ENCODE results near the gene PGLYRP2.

DNA sequence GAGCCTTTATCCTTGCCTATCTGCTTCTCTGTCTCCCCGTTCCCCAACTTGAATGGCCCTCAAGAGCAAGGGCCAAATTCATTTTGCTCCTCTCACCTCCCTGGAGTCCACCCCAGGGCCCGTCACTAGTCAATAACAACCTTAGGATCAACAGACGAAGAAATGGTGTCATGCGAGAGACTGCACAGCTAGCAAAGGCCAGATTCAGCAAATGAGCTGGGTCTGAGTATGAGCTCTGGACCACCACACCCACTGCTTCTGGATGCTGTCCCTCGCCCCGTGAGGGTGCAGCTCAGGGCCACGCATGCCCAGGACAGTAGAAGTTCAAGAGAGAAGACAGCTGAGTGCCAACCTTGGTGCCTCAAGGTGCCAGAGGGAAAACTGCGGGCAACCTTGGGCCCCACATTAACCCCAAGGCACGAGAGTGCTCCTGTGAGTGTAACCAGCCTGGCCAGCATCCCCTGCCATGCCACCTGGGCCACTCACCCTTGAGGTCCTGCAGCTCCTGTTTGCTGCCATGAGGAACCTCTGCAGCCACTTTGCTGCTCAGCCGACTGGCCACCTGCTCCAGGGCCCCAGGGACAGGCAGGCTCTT, 48.7 kb downstream of the PGLYRP2 start:
- TF ChIP-seq CTCF (IDR thresholded peaks at IDR 0.05; ENCODE audit: low read depth, low read length, poor library complexity, severe bottlenecking) (no peak), EZH2phosphoT487 (IDR thresholded peaks at IDR 0.05; ENCODE audit: borderline replicate concordance, low read length) (no peak)

All from DOHH2 (cell line).